B cell (primary cell): ENCODE data around the gene PRR33. TPM values are rescaled to one million over a fixed set of nuclear protein-coding genes. Genes with fewer than 3 reads are reported as not detected.

ENCODE experiments used
- ATAC-seq: fragments of 200-7000 bp; cut with Tn5 transposase; one replicate; pipeline ENCODE4 v1.10.0; 2021; ENCODE audit warnings: low read depth, mild to moderate bottlenecking, moderate number of reproducible peaks, moderate library complexity
- CTCF ChIA-PET: fragments of 350-600 bp; sonication (Branson Sonifier 250); formaldehyde crosslinking; loops from one replicate; lab custom pipeline; 2021; ENCODE audit warnings: antibody characterized with exemption, inconsistent platforms; lab: Charles Lee
- POLR2A ChIA-PET: fragments of 350-600 bp; sonication (Branson Sonifier 250); formaldehyde crosslinking; loops from one replicate; lab custom pipeline; 2021; ENCODE audit warnings: antibody characterized with exemption; lab: Charles Lee
- DNase-seq: peaks from one replicate; pipeline ENCODE4 v3.0.0; 2013
- H2AFZ ChIP-seq: 2 replicates; pipeline ENCODE4 v1.6.1; 2012; ENCODE audit warnings: mild to moderate bottlenecking, low read depth, low read length; ENCODE audit not compliant: insufficient read depth, poor library complexity, severe bottlenecking
- H3K27ac ChIP-seq, 2 donors: 1 replicate in 1 of 2; 2 replicates in 1 of 2; pipeline ENCODE4 v1.5.1; 2012 to 2013; ENCODE audit warnings: low read length in 2 of 2, mild to moderate bottlenecking in 2 of 2, moderate library complexity in 1 of 2
- H3K27me3 ChIP-seq, 4 experiments: fragments of 200-600 bp in 1 of 4; sonication (generic) in 1 of 4; replicated peaks in 1 of 4; 1 replicate in 2 of 4; 2 replicates in 2 of 4; pipeline versions ENCODE4 v1.6.1 to v1.7.0; 2013 to 2016; ENCODE audit warnings: low read length in 3 of 4, mild to moderate bottlenecking in 2 of 4, mixed read lengths in 1 of 4, moderate library complexity in 1 of 4; ENCODE audit not compliant: insufficient read depth in 4 of 4, control insufficient read depth in 3 of 4; ENCODE audit errors: control extremely low read depth in 1 of 4
- H3K36me3 ChIP-seq, 2 experiments: replicated peaks in 1 of 2; 1 replicate in 1 of 2; 2 replicates in 1 of 2; pipeline versions ENCODE4 v1.6.1 to v1.7.1; 2013; ENCODE audit warnings: low read length in 1 of 2; ENCODE audit not compliant: insufficient read depth in 2 of 2, control insufficient read depth in 1 of 2; ENCODE audit errors: control extremely low read depth in 1 of 2, extremely low read depth in 1 of 2
- H3K4me1 ChIP-seq, 2 donors: fragments of 200-600 bp in 1 of 2; sonication (generic) in 1 of 2; 1 replicate in 1 of 2; 2 replicates in 1 of 2; pipeline versions ENCODE4 v1.5.1 to v1.6.1; 2013 to 2017; ENCODE audit warnings: low read length in 2 of 2; ENCODE audit not compliant: control insufficient read depth in 2 of 2, insufficient read depth in 2 of 2
- H3K4me2 ChIP-seq: replicated peaks from 2 replicates; pipeline ENCODE3; 2012; ENCODE audit warnings: mild to moderate bottlenecking, low read depth, low read length; ENCODE audit not compliant: poor library complexity, severe bottlenecking
- H3K4me3 ChIP-seq, 5 experiments: fragments of 200-600 bp in 1 of 5; sonication (generic) in 1 of 5; 1 replicate in 3 of 5; 2 replicates in 2 of 5; pipeline versions ENCODE4 v1.5.1 to v1.7.0; 2011 to 2016; ENCODE audit warnings: low read length in 4 of 5, mild to moderate bottlenecking in 4 of 5, low read depth in 2 of 5, control low read depth in 1 of 5, moderate library complexity in 1 of 5; ENCODE audit not compliant: insufficient read depth in 1 of 5; ENCODE audit errors: control extremely low read depth in 1 of 5, extremely low read depth in 1 of 5
- H3K79me2 ChIP-seq: fragments of 200-600 bp; sonication (generic); one replicate; pipeline ENCODE4 v1.6.0; 2016; ENCODE audit warnings: low read length; ENCODE audit not compliant: control insufficient read depth, insufficient read depth
- H3K9ac ChIP-seq: fragments of 200-600 bp; sonication (generic); 2 replicates; pipeline ENCODE4 v1.6.1; 2017; ENCODE audit warnings: mild to moderate bottlenecking, low read length, moderate library complexity
- H3K9me3 ChIP-seq, 3 donors: one replicate each; pipeline versions ENCODE4 v1.6.1 to v1.7.1; 2013; ENCODE audit warnings: low read length in 2 of 3; ENCODE audit not compliant: control insufficient read depth in 2 of 3, insufficient read depth in 1 of 3; ENCODE audit errors: control extremely low read depth in 1 of 3
- H4K20me1 ChIP-seq: 2 replicates; pipeline ENCODE4 v1.6.0; 2012; ENCODE audit warnings: mild to moderate bottlenecking, low read length; ENCODE audit not compliant: insufficient read depth, control insufficient read depth, poor library complexity, severe bottlenecking
- H3K27ac Mint-ChIP-seq: one replicate; pipeline ENCODE4 v1.8.0; 2021; ENCODE audit warnings: mixed read lengths
- H3K27me3 Mint-ChIP-seq: one replicate; pipeline ENCODE4 v1.8.0; 2021; ENCODE audit warnings: mixed read lengths
- H3K4me1 Mint-ChIP-seq: one replicate; pipeline ENCODE4 v1.8.0; 2021; ENCODE audit warnings: mixed read lengths
- H3K4me3 Mint-ChIP-seq: one replicate; pipeline ENCODE4 v1.8.0; 2021; ENCODE audit warnings: mixed read lengths
- H3K9me3 Mint-ChIP-seq: one replicate; pipeline ENCODE4 v1.8.0; 2022; ENCODE audit warnings: mixed read lengths; ENCODE audit not compliant: insufficient read depth
- CTCF ChIP-seq: fragments of 200-600 bp; IDR thresholded peaks from one replicate; pipeline ENCODE4 v1.8.0; 2022; ENCODE audit warnings: antibody characterized with exemption, mild to moderate bottlenecking
- EZH2 ChIP-seq: IDR thresholded peaks from 2 replicates; pipeline ENCODE4 v1.6.1; 2012; ENCODE audit warnings: borderline replicate concordance, low read depth, mild to moderate bottlenecking, moderate library complexity, low read length; ENCODE audit not compliant: insufficient read depth, poor library complexity, severe bottlenecking
- WGBS: methylation state at CpG from one replicate; pipeline ENCODE4 v1.1.5; 2013; ENCODE audit warnings: missing lambda C conversion rate; ENCODE audit not compliant: insufficient coverage; 5-methylcytosine and 5-hydroxymethylcytosine counted together
- intact Hi-C: fragments of 100-400 bp; cut with micrococcal nuclease; formaldehyde crosslinking; loops from one replicate; pipeline ENCODE4 v1.10.0; 2022
- polyA plus RNA-seq: library from polyadenylated mRNA; depleted of rRNA; stranded (reverse); fragments of >200 nt; gene quantifications from 2 replicates; pipeline ENCODE4 v1.2.3, GENCODE V29; 2012
- total RNA-seq, 2 donors: library from RNA; stranded (reverse); fragments of 120-200 nt in 1 of 2; gene quantifications; 1 replicate in 1 of 2; 2 replicates in 1 of 2; pipeline versions ENCODE4 v1.2.3 to v1.2.4, GENCODE V29; 2013 to 2022

PRR33 gene
- total and polyA plus RNA-seq, 2 donors (not counting 1 experiment from before 2014, with no cell fraction given): not detected

- Histone ChIP-seq H3K27me3 (no peaks in the 10 kb centered on the region), H3K9ac (no peak overlapping the region), H3K4me2 (no peak overlapping the region), H2AFZ (no peak overlapping the region), H3K27ac (peak overlapping the region in 1 of 2 donors; percentile 94), H3K4me1 (peaks cover 71 to 89% of the 10 kb centered on the region in 2 donors), H3K79me2 (peaks cover 48% of the 10 kb centered on the region), H3K4me3 (no peak overlapping the region), H4K20me1 (peaks cover 9% of the 10 kb centered on the region), H3K9me3 (no peaks in the 10 kb centered on the region), H3K36me3 (no peaks in the 10 kb centered on the region)
- intact Hi-C loops: loop anchor here (10.0 kb wide), 1 partner anchor 84 kb away; the partner anchor contains the start of gene CTSD
- H3K27me3 Mint-ChIP-seq: no peaks in the 10 kb centered on the region
- ChIA-PET CTCF (interaction anchor here (1.1 to 10.2 kb wide), 7 partner anchors 9 to 155 kb away, joined by 3 to 104 read pairs (median 10); partner anchors contain the start of gene TNNI2), POLR2A (interaction anchor here (0.7 kb wide), 1 partner anchor 43 kb away, joined by 6 read pairs; no protein-coding TSS in a partner anchor)
- H3K27ac Mint-ChIP-seq: peak overlapping the region; percentile 97
- peaks cover 88% of the 10 kb centered on the region for H3K4me1 Mint-ChIP-seq
- ATAC-seq: no peak
- TF ChIP-seq EZH2 (no peak), CTCF (no peak)
- H3K9me3 Mint-ChIP-seq: no peaks in the 10 kb centered on the region
- no peak overlapping the region for H3K4me3 Mint-ChIP-seq
- WGBS: 98% methylated on average over 11 of the region's 19 CpGs
- DNase-seq: no peak
Observed at GRCh38 chr11:1848640-1849430, 42.9 kb downstream of the PRR33 start.
